HL-60 (cell line): ENCODE results near the gene TTC1.

Experiments
- DNase-seq, 2 experiments: peaks; one replicate each; pipeline ENCODE4 v3.0.0-alpha.2; 2010 to 2020; ENCODE audit warnings: low read depth in 1 of 2, low spot score in 1 of 2
- H3K27ac ChIP-seq: fragments of 250-450 bp; sonication (Bioruptor Pico); replicated peaks from 2 replicates; pipeline ENCODE4 v1.5.1; 2020; ENCODE audit warnings: mild to moderate bottlenecking, moderate library complexity
- H3K27me3 ChIP-seq: fragments of 250-450 bp; sonication (Bioruptor Pico); 2 replicates; pipeline ENCODE4 v1.5.1; 2021; ENCODE audit warnings: mild to moderate bottlenecking, moderate library complexity; ENCODE audit not compliant: insufficient read depth, poor library complexity, severe bottlenecking
- H3K4me3 ChIP-seq: replicated peaks from 2 replicates; pipeline ENCODE4 v1.5.1; 2011; ENCODE audit warnings: mild to moderate bottlenecking, control low read depth, low read length; ENCODE audit not compliant: insufficient read depth
- CTCF ChIP-seq: IDR thresholded peaks from one replicate; pipeline ENCODE4 v1.5.1; 2011; ENCODE audit warnings: low read length, control low read depth, inconsistent platforms; ENCODE audit not compliant: insufficient read depth
- GABPA ChIP-seq: IDR thresholded peaks from 2 replicates; pipeline ENCODE4 v1.6.1; 2012; ENCODE audit warnings: low read depth
- POLR2AphosphoS5 ChIP-seq: IDR thresholded peaks from 2 replicates; pipeline ENCODE4 v1.6.1; 2012; ENCODE audit warnings: low read depth
- REST ChIP-seq: IDR thresholded peaks from 2 replicates; pipeline ENCODE4 v1.6.1; 2012; ENCODE audit warnings: low read depth; ENCODE audit not compliant: insufficient replicate concordance
- SPI1 ChIP-seq: IDR thresholded peaks from 2 replicates; pipeline ENCODE4 v1.6.1; 2012; ENCODE audit warnings: low read depth, mild to moderate bottlenecking, borderline replicate concordance

Gene TTC1

GRCh38 chr5:160108124-160108523 is 99.2 kb downstream of the TTC1 start:
- no peak for TF ChIP-seq GABPA
- TF ChIP-seq SPI1, result no peak
- no peak for TF ChIP-seq CTCF
- no peak for TF ChIP-seq POLR2AphosphoS5
- no peak for TF ChIP-seq REST
- no peak overlapping the region for H3K4me3 ChIP-seq
- DNase-seq, result no peak

More at GRCh38 chr5:160108124-160108523, 99.2 kb downstream of the TTC1 start:
- H3K27ac ChIP-seq, result no peak overlapping the region
- H3K27me3 ChIP-seq, result no peaks in the 10 kb centered on the region
